Immature natural killer cell (primary cell): Measurements from ENCODE around the gene CELSR1. TPM values are rescaled to one million over a fixed set of nuclear protein-coding genes. Genes with fewer than 3 reads are reported as not detected.
A peak's percentile ranks its signal among the peaks of the same experiment; 100 is the strongest.

ENCODE experiments used
- DNase-seq, 3 donors: peaks; one replicate each; pipeline ENCODE4 v3.0.0; 2022; ENCODE audit warnings: mixed read lengths in 1 of 3
- H3K27ac Mint-ChIP-seq, 6 donors: one replicate each; pipeline ENCODE4 v1.8.0; 2020; ENCODE audit warnings: mixed read lengths in 6 of 6, mild to moderate bottlenecking in 5 of 6, inconsistent platforms in 4 of 6, moderate library complexity in 3 of 6
- H3K27me3 Mint-ChIP-seq, 3 donors: one replicate each; pipeline ENCODE4 v1.8.0; 2020 to 2021; ENCODE audit warnings: low read depth in 3 of 3, mild to moderate bottlenecking in 3 of 3, mixed read lengths in 3 of 3, moderate library complexity in 3 of 3, inconsistent platforms in 1 of 3
- H3K36me3 Mint-ChIP-seq, 3 donors: one replicate each; pipeline ENCODE4 v1.8.0; 2020; ENCODE audit warnings: mixed read lengths in 3 of 3, inconsistent platforms in 2 of 3, mild to moderate bottlenecking in 2 of 3
- H3K4me1 Mint-ChIP-seq, 2 donors: one replicate each; pipeline ENCODE4 v1.8.0; 2020; ENCODE audit warnings: inconsistent platforms in 2 of 2, mild to moderate bottlenecking in 2 of 2, mixed read lengths in 2 of 2, moderate library complexity in 1 of 2
- H3K4me3 Mint-ChIP-seq, 5 donors: one replicate each; pipeline ENCODE4 v1.8.0; 2020; ENCODE audit warnings: mild to moderate bottlenecking in 5 of 5, mixed read lengths in 5 of 5, inconsistent platforms in 3 of 5, moderate library complexity in 3 of 5
- H3K9me3 Mint-ChIP-seq, 6 donors: one replicate each; pipeline ENCODE4 v1.8.0; 2020; ENCODE audit warnings: mild to moderate bottlenecking in 6 of 6, mixed read lengths in 6 of 6, inconsistent platforms in 4 of 6, moderate library complexity in 3 of 6
- polyA plus RNA-seq, 3 donors: library from polyadenylated mRNA; unstranded; fragments of 300-500 nt; fragmentation: Illumina TruSeq; gene quantifications; one replicate each; pipeline ENCODE4 v1.2.3, GENCODE V29; 2021

CELSR1 gene
- polyA plus RNA-seq, 3 donors from 2014 or later = 0.24 to 1.6 (median 1.2) TPM

DNA sequence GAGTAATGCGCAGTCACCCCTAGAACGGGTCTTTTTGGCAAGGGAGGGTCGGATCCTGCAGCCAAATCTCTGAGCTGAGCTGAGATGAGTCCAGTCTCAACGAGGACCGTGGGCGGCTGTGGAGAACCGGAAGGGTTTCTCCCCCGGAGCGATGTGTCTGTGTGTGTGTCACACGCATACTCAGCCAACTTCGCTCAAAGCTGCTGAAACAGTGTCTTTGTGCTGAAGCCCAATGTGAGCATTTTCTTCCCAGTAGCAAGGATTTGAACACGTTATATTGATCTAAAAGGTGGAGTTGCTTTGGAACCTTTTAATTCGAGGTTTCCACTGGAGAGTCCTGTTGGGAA is 1.4 kb upstream of the CELSR1 start:
- Mint-ChIP-seq H3K9me3 (no peaks in the 10 kb centered on the region), H3K4me3 (peak overlapping the region; percentile 56 to 68 (median 64)), H3K4me1 (peaks cover 9 to 14% of the 10 kb centered on the region in 2 donors), H3K27ac (no peak overlapping the region), H3K27me3 (peaks cover 8 to 12% (median 11%) of the 10 kb centered on the region in 3 donors), H3K36me3 (no peaks in the 10 kb centered on the region)
- DNase-seq = no peak

DNA sequence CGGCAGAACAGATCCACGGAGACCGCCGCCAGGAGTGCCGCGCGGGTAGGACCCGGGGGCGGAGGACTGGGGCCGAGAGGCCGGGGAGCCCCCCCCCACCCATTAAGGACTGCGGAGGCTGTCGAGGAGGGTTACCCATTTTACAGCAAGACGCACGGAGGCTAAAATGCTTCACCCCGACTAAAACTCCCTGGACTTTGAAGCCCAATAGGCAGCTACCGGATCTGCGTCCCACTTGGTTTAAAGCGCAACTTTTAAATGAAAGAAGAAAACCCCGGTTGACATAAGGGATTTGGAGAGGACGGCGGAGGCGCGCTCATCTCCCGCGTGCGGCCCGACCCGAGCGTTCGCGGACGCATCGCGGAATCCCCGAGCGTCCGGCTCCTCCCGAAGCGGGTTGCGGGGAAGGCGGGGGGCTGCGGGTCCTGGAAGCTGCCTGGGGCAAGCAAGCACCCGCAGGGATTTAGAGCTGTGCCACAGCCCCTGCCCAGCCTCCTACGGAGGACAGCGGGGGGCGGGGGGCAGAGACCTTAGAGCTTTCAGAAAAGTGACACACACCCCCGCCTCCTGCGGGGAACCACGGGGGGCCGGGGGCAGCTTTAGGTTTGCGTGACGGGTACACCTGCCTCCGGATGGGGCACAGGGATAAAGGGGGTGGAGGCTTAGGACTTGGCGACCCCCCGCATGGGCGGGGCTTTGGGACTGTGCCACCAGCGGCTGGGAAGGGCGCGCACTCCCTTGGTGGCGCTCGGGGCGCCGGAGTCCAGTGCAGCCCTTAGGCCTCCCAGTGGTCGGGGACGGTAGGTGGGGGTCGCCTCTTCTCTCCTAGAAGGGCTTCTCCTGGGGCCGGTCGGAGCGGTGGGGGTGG is 760 bp upstream of the CELSR1 start:
- Mint-ChIP-seq H3K36me3 (no peaks in the 10 kb centered on the region), H3K27ac (no peak overlapping the region), H3K27me3 (peaks cover 6 to 12% (median 9%) of the 10 kb centered on the region in 3 donors), H3K4me1 (peaks cover 9 to 14% of the 10 kb centered on the region in 2 donors), H3K4me3 (peak overlapping the region; percentile 59 to 68 (median 64)), H3K9me3 (no peaks in the 10 kb centered on the region)
- no peak for DNase-seq

DNA sequence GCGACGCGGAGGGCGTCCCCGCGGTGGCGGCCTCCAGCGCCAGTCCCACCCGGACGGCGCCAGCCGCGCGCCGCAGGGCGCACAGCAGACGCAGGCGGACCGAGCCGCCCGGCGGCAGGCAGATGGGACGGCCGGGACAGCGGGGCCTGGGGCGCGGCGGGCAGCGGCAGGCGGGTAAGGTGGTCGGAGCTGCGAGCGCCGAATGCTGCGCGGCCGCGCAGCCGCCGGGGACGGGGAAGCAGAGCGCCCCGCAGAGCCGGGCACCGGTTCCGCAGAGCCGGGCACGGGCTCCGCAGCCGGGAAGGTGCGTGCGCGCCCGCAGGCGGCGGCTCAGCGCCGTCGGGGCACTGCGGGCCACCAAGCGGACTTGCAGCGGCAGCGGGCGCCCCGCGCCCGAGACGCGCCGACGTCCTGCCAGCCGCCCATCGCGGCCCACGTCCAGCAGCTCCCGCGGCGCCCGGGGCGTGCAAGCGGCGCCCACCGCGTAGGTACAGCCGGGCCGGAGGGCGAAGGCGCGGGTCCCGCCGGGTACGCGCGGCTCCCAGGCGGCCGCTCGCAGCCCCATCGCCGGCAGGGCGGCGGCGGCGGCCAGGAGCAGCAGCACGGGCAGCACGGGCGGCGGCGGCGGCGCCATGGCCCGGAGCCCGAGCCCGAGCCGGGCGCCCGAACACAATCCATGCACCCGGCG is 739 bp downstream of the CELSR1 start:
- Mint-ChIP-seq H3K27me3 (peaks cover 5 to 9% (median 6%) of the 10 kb centered on the region in 3 donors), H3K4me1 (peaks cover 9 to 19% of the 10 kb centered on the region in 2 donors), H3K4me3 (no peak overlapping the region), H3K9me3 (no peaks in the 10 kb centered on the region), H3K27ac (no peak overlapping the region), H3K36me3 (no peaks in the 10 kb centered on the region)
- DNase-seq = no peak

DNA sequence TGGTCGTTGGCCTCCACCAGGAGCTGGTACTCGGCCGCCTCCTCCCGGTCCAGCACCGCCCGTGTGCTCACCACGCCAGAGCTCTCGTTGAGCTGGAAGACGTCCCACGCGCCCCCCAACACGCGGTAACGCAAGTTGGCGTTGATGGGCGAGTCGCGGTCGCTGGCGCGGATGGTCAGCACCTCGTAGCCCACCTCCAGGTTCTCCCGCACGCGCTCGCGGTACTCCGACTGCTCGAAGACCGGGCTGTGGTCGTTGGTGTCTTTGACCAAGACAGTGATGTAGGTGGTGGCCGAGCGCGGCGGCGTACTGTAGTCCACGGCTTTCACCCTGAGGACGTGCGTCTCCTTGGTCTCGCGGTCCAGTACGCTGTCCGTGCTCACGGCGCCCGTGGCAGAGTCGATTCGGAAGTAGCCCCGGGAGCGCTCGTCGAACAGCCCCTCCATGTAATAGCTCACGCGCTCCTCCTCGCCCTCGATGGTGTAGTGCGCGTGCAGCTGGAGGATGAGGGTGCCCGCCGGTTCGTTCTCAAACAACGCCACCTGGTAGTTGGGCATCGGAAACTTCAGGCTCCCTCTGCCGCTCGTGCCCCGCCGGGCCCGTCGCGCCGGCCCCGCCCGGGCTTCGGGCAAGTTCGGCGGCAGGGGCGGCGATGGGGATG is 1.4 kb downstream of the CELSR1 start:
- peak overlapping the region in 2 of 5 donors; percentile 7 to 54 for H3K4me3 Mint-ChIP-seq
- no peaks in the 10 kb centered on the region for H3K36me3 Mint-ChIP-seq
- H3K9me3 Mint-ChIP-seq = no peaks in the 10 kb centered on the region
- no peak overlapping the region for H3K27ac Mint-ChIP-seq
- peaks cover 5 to 9% (median 6%) of the 10 kb centered on the region in 3 donors for H3K27me3 Mint-ChIP-seq
- DNase-seq = no peak
- peaks cover 9 to 19% of the 10 kb centered on the region in 2 donors for H3K4me1 Mint-ChIP-seq

DNA sequence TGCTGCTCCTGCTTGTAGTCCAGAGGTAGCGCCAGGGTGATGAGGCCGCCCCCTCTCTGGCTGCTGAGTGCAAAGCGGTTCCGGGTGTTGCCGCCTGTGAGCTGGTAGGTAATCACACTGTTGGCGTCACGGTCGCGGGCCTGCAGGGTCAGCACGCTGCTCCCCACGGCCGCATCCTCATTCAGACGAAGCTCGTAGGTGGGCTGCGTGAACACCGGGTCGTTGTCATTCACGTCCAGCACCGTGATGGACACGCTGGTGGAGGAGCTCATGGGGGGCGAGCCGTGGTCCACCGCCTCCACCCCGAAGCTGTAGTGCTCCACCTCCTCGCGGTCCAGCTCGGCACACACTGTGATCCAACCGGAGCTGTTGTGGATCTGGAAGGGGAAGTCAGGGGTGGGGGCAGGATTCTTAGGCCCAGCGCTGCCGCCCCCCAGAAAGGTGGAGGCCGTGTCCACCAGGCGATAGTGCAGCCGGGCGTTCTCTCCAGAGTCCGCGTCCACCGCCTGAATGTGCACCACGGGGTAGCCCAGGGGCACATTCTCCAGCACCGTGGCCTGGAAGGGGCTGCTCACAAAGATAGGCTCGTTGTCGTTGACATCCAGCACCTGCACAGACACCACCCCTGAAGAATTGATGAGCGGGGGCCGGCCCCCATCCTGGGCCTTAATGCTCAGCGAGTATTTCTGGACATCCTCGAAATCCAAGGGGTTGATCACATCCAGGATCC is 2.4 kb downstream of the CELSR1 start:
- DNase-seq = no peak
- H3K9me3 Mint-ChIP-seq = no peaks in the 10 kb centered on the region
- H3K4me1 Mint-ChIP-seq = peaks cover 9 to 19% of the 10 kb centered on the region in 2 donors
- no peaks in the 10 kb centered on the region for H3K36me3 Mint-ChIP-seq
- H3K27me3 Mint-ChIP-seq = peaks cover 5 to 9% (median 6%) of the 10 kb centered on the region in 3 donors
- H3K27ac Mint-ChIP-seq = no peak overlapping the region
- peak overlapping the region in 2 of 5 donors; percentile 6 to 54 for H3K4me3 Mint-ChIP-seq

DNA sequence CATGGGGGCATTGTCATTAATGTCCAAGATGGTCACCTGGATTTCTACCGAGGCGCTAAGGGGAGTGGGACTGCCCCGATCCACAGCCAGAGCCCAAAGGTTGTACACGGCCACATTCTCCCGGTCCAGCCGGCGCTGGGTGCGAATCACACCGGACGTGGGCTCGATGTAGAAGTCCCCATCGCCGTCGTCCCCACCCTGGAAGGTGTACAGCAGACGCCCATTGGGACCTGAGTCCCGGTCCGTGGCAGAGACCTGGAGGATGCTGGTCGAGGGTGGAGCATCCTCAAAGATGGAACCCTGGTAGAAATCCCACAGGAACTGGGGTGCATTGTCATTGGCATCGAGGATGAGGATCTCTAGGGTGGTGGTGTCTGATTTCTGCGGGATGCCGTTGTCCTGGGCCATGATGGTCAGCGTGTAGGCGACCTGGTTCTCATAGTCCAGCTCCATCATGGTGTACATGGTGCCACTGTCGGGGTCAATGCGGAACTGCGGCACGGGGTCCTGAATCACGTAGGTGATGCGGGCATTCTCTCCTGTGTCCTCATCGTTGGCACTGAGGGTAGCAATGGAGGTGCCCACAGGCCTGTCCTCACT is 3.1 kb downstream of the CELSR1 start:
- Mint-ChIP-seq H3K4me3 (no peak overlapping the region), H3K27ac (no peak overlapping the region), H3K9me3 (no peaks in the 10 kb centered on the region), H3K27me3 (peaks cover 4 to 9% (median 6%) of the 10 kb centered on the region in 3 donors), H3K4me1 (peaks cover 9 to 19% of the 10 kb centered on the region in 2 donors), H3K36me3 (no peaks in the 10 kb centered on the region)
- DNase-seq = no peak

DNA sequence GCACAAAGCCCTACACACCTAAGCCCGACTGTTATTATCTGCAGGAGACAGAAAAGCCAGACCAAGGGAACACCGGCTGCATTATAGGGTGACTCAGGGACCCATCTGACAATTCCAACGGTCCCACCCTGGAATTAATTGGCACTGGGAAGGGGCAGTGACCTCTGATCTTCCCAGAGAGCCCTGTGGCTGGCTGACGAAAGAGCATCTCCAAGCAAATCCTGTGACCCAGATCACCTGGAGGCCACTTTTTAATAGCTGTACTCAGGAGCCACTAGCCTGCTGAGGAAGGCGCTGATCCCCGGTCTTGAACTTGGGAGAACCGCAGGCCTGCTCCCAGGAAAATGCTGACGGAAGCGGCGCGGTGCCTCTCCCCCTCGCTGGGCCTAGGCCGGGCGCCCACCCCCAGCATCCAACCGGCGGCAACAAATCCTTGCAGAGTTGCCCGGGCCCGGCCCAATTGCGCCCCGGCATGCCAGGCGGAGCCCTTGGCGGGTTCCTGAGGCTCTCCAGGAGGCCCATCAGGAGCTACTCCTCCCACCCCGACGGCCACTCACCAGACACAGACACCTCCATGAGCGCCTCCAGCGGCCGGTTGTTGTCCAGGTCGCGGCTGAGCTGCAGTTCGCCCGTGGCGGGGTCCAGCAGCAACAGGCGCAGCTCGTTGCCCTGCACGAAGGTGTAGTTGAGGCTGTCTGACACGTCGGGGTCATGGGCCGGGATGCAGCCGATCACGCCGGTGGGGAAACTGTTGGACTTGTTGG is 4.2 kb downstream of the CELSR1 start:
- no peaks in the 10 kb centered on the region for H3K36me3 Mint-ChIP-seq
- H3K4me1 Mint-ChIP-seq = peaks cover 3 to 10% of the 10 kb centered on the region in 2 donors
- H3K27ac Mint-ChIP-seq = no peak overlapping the region
- H3K9me3 Mint-ChIP-seq = no peaks in the 10 kb centered on the region
- H3K4me3 Mint-ChIP-seq = peak overlapping the region in 2 of 5 donors; percentile 43 to 50
- peaks cover 0 to 4% (median 0%) of the 10 kb centered on the region in 3 donors for H3K27me3 Mint-ChIP-seq
- no peak for DNase-seq

DNA sequence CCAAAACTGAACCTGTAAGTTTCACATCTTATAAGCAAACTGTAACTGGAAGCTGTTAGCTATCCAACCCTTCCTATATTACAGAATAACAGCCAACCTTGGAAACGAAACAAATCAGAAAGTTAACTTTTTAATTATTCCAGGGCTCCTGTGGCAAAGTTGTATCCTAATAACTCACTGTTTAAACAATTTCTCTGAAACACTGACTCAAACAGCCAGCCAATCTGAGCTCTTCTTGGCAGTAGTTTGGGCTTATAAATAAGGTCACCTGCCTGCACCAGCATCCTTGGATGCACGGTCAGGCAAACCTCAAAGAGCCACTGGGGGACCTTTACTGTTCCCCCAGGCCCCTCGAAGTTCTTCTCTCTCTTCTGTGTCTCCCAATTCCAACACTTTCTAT is 5.0 kb downstream of the CELSR1 start:
- peaks cover 0 to 4% (median 0%) of the 10 kb centered on the region in 3 donors for H3K27me3 Mint-ChIP-seq
- H3K9me3 Mint-ChIP-seq = no peaks in the 10 kb centered on the region
- H3K27ac Mint-ChIP-seq = no peak overlapping the region
- peak overlapping the region in 1 of 5 donors; percentile 50 for H3K4me3 Mint-ChIP-seq
- peaks cover 0 to 5% of the 10 kb centered on the region in 2 donors for H3K4me1 Mint-ChIP-seq
- peaks cover 0 to 3% (median 0%) of the 10 kb centered on the region in 3 donors for H3K36me3 Mint-ChIP-seq
- DNase-seq = no peak

DNA sequence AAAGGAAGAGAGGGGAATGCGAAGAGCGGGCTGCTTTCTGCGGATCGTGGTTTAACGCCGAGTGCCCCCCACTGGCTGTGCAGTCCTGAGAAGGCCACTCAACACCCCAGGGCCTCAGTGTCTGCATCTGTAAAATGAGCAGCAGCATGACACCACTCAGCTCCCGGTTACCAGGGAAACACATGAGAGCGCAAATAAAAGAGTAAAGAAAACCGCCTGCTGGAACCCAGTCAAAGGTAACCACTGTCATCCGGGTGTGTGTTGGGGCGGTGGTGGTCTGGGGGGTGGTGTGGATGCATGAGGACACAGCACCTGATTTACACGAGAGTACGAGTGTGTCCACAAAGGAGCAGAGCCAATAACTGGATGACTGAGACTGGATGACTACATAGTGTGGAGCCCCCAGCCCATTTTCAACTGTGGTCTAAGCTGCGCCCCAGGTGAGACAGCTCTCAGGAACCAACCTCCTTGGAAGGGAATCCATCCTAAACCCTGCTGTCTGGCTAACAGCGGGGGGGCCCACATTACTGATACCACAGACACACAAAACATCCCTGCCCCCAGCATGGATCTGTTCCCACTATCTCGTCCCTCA is 5.7 kb downstream of the CELSR1 start:
- H3K36me3 Mint-ChIP-seq = peaks cover 0 to 3% (median 0%) of the 10 kb centered on the region in 3 donors

DNA sequence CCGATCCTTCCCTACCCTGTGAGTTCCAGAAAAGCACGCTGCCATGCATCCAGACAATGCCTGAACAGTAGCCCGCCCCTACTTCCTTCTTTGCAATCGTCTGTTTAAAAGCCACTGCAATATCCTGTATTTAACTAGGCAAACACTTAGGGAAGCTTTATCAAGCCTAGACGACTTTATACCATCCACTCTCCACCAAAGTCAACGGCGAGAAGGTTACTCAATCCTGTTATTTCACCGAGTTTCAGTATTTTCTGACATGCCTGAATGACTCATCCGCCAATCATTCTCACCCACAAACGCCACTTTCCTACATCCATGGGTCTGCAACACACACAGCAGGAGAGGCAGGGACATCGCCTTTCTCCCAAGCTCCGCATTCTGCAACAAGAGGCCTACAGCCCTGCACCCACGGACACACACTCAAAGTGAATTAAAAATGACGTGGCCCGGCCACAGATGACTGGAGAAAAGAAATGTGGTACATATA is 9.3 kb downstream of the CELSR1 start:
- peaks cover 0 to 3% (median 0%) of the 10 kb centered on the region in 3 donors for H3K36me3 Mint-ChIP-seq
- peaks cover 0 to 5% of the 10 kb centered on the region in 2 donors for H3K4me1 Mint-ChIP-seq
- no peak for DNase-seq
- H3K9me3 Mint-ChIP-seq = no peaks in the 10 kb centered on the region
- H3K27me3 Mint-ChIP-seq = peaks cover 3 to 6% (median 5%) of the 10 kb centered on the region in 3 donors
- no peak overlapping the region for H3K27ac Mint-ChIP-seq
- H3K4me3 Mint-ChIP-seq = no peak overlapping the region

More for the DNA sequence above, 5.7 kb downstream of the CELSR1 start:
- DNase-seq = no peak
- no peaks in the 10 kb centered on the region for H3K9me3 Mint-ChIP-seq
- H3K27me3 Mint-ChIP-seq = peaks cover under 1 to 4% (median 4%) of the 10 kb centered on the region in 3 donors
- no peak overlapping the region for H3K27ac Mint-ChIP-seq
- no peak overlapping the region for H3K4me3 Mint-ChIP-seq
- H3K4me1 Mint-ChIP-seq = peaks cover 0 to 5% of the 10 kb centered on the region in 2 donors

DNA sequence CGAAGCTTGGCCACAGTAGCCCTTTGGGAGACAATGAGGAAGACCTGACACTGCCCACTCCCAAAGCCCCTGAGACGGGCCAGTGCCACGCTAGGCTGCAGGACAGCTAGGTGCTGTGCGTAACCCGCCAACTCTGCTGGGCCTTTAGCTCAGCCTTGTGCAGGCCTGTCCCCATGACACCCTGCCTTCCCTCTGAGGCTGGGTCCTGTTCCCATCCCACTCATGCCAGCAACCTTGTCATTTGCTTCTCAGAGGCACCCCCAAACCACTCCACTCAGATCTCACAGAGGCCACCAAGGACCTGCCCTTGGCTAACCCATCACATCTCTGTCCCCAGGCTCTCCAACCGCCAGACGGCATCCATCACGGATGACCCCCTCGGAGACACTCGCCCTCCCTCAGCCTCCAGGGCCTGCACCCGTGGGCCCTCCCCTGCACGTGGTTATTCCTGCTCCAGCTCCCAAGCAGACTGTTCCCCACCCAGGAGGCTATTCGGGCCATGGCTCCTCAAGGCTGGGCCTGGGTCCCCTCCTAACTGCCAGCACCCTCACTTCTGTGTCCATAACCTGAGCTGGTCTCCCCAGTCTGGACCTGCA is 11.1 kb downstream of the CELSR1 start:
- Mint-ChIP-seq H3K27ac (no peak overlapping the region), H3K9me3 (no peaks in the 10 kb centered on the region), H3K36me3 (peaks cover 0 to 3% (median 0%) of the 10 kb centered on the region in 3 donors), H3K27me3 (peaks cover 3 to 7% (median 6%) of the 10 kb centered on the region in 3 donors), H3K4me3 (no peak overlapping the region), H3K4me1 (no peaks in the 10 kb centered on the region)
- DNase-seq = no peak
